Caco-2 (cell line): ENCODE results near the gene WARS2. TPM values are rescaled to one million over a fixed set of nuclear protein-coding genes. Genes with fewer than 3 reads are reported as not detected.
"Not testable (repeated sequence)": the region's sequence is repeated elsewhere in the genome, so short reads cannot be mapped to it uniquely, and the experiment has no call there.

ENCODE experiments used
- BruUV-seq: library from RNA; stranded (reverse); fragments of 400-500 nt; replicated peaks from 2 replicates; lab custom pipeline; 2021; lab: Mats Ljungman, UMichigan
- CTCF ChIA-PET: fragments of 300-600 bp; sonication (Branson Sonifier 250); formaldehyde crosslinking; loops from one replicate; lab custom pipeline; 2022; ENCODE audit warnings: antibody characterized with exemption; lab: Charles Lee
- POLR2A ChIA-PET: fragments of 300-600 bp; sonication (Branson Sonifier 250); formaldehyde crosslinking; loops from one replicate; lab custom pipeline; 2022; ENCODE audit warnings: antibody characterized with exemption; lab: Charles Lee
- DNase-seq, 2 experiments: peaks; one replicate each; pipeline versions ENCODE4 v3.0.0 to v3.0.0-alpha.2; 2020 to 2022
- H3K27me3 ChIP-seq: replicated peaks from 2 replicates; pipeline ENCODE4 v1.6.0; 2011; ENCODE audit warnings: low read length; ENCODE audit not compliant: control insufficient read depth, insufficient read depth
- H3K36me3 ChIP-seq: 2 replicates; pipeline ENCODE4 v1.5.1; 2011; ENCODE audit warnings: low read length; ENCODE audit not compliant: control insufficient read depth, insufficient read depth
- H3K4me1 ChIP-seq: fragments of 250-450 bp; sonication (Bioruptor Pico); 2 replicates; pipeline ENCODE4 v1.5.1; 2020; ENCODE audit warnings: mild to moderate bottlenecking
- H3K4me3 ChIP-seq: 2 replicates; pipeline ENCODE4 v1.5.1; 2011; ENCODE audit warnings: low read depth, mild to moderate bottlenecking, control low read depth, low read length
- H3K9me3 ChIP-seq: fragments of 250-450 bp; sonication (Bioruptor Pico); 2 replicates; pipeline ENCODE4 v1.5.1; 2020; ENCODE audit warnings: mild to moderate bottlenecking, moderate library complexity
- H3K27ac Mint-ChIP-seq: one replicate; pipeline ENCODE4 v1.8.0; 2022; ENCODE audit warnings: mixed read lengths; ENCODE audit not compliant: unreplicated experiment
- H3K27me3 Mint-ChIP-seq: one replicate; pipeline ENCODE4 v1.8.0; 2022; ENCODE audit warnings: mixed read lengths; ENCODE audit not compliant: insufficient read depth, unreplicated experiment
- H3K36me3 Mint-ChIP-seq: one replicate; pipeline ENCODE4 v1.8.0; 2022; ENCODE audit warnings: mild to moderate bottlenecking, mixed read lengths; ENCODE audit not compliant: insufficient read depth, unreplicated experiment
- H3K4me1 Mint-ChIP-seq: one replicate; pipeline ENCODE4 v1.8.0; 2022; ENCODE audit warnings: low read depth, mixed read lengths; ENCODE audit not compliant: unreplicated experiment
- H3K4me3 Mint-ChIP-seq: one replicate; pipeline ENCODE4 v1.8.0; 2022; ENCODE audit warnings: mild to moderate bottlenecking, moderate library complexity, mixed read lengths; ENCODE audit not compliant: unreplicated experiment
- H3K9me3 Mint-ChIP-seq: one replicate; pipeline ENCODE4 v1.8.0; 2022; ENCODE audit warnings: mixed read lengths; ENCODE audit not compliant: unreplicated experiment
- intact Hi-C: fragments of 100-400 bp; cut with micrococcal nuclease; formaldehyde crosslinking; loops from one replicate; pipeline ENCODE4 v1.10.0; 2022; ENCODE audit not compliant: unreplicated experiment
- total RNA-seq: library from RNA; stranded (reverse); gene quantifications from 2 replicates; pipeline ENCODE4 v1.2.3, GENCODE V29; 2022
- TF ChIP-seq, protein P1 (sequence below), 2 experiments: fragments of 200-600 bp in 1 of 2; IDR thresholded peaks; 1 replicate in 1 of 2; 2 replicates in 1 of 2; pipeline versions ENCODE4 v1.5.1 to v1.8.0; 2011 to 2022; ENCODE audit warnings: antibody characterized with exemption in 1 of 2, control low read depth in 1 of 2, inconsistent platforms in 1 of 2, low read depth in 1 of 2, low read length in 1 of 2, mild to moderate bottlenecking in 1 of 2, moderate library complexity in 1 of 2; ENCODE audit not compliant: insufficient read depth in 1 of 2, severe bottlenecking in 1 of 2, unreplicated experiment in 1 of 2

Gene WARS2
- total RNA-seq, 1 experiment from 2014 or later = 11.9 TPM

DNA sequence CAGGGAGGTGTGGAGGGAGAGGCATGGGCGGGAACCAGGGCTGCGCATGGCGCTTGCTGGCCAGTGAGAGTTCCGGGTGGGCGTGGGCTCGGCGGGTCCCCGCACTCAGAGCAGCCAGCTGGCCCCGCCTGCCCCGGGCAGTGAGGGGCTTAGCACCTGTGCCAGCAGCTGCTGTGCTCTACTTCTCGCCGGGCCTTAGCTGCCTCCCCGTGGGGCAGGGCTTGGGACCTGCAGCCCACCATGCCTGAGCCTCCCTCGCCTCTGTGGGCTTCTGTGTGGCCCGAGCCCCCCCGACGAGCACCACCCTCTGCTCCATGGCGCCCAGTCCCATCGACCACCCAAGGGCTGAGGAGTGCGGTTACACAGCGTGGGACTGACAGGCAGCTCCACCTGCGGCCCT, 38.6 kb upstream of the WARS2 start:
- no peaks in the 10 kb centered on the region for H3K4me1 Mint-ChIP-seq
- no TSS peak for BruUV-seq

DNA sequence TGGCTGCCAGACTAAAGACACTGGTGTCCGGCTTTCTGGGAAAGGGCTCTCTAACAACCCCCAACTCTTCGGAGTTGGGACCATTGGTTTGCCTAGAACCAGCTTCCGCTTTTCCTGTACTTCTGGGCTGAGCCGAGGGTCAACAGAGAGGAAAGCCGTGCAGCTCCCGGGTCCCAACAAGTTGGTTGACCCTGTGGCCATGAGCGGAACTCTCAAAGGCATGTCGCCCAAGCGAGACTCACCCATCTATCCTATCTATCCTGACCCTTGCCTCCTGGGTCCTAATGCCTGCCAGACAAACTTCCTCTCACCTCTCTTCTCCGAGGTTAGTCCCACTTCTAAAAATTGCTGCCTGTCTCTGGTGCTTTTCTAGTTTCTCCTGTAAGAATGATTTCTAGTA, 32.5 kb upstream of the WARS2 start:
- H3K27me3 Mint-ChIP-seq, H3K4me1 Mint-ChIP-seq, H3K9me3 ChIP-seq, intact Hi-C loops, H3K36me3 Mint-ChIP-seq, H3K4me3 Mint-ChIP-seq, DNase-seq, H3K27me3 ChIP-seq, BruUV-seq, H3K4me3 ChIP-seq, H3K36me3 ChIP-seq, CTCF ChIA-PET, POLR2A ChIA-PET, H3K27ac Mint-ChIP-seq, H3K9me3 Mint-ChIP-seq, H3K4me1 ChIP-seq: not testable (repeated sequence)

More for the DNA sequence above, 38.6 kb upstream of the WARS2 start:
- Mint-ChIP-seq H3K27ac (no peak overlapping the region), H3K27me3 (no peaks in the 10 kb centered on the region), H3K9me3 (no peaks in the 10 kb centered on the region), H3K4me3 (no peak overlapping the region), H3K36me3 (no peaks in the 10 kb centered on the region)
- intact Hi-C loops = no loop called here
- TF ChIP-seq, protein P1, sequence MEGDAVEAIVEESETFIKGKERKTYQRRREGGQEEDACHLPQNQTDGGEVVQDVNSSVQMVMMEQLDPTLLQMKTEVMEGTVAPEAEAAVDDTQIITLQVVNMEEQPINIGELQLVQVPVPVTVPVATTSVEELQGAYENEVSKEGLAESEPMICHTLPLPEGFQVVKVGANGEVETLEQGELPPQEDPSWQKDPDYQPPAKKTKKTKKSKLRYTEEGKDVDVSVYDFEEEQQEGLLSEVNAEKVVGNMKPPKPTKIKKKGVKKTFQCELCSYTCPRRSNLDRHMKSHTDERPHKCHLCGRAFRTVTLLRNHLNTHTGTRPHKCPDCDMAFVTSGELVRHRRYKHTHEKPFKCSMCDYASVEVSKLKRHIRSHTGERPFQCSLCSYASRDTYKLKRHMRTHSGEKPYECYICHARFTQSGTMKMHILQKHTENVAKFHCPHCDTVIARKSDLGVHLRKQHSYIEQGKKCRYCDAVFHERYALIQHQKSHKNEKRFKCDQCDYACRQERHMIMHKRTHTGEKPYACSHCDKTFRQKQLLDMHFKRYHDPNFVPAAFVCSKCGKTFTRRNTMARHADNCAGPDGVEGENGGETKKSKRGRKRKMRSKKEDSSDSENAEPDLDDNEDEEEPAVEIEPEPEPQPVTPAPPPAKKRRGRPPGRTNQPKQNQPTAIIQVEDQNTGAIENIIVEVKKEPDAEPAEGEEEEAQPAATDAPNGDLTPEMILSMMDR (IDR thresholded peaks at IDR 0.05; ENCODE audit: insufficient read depth in 1 of 2, low read depth in 1 of 2, low read length in 1 of 2, severe bottlenecking in 1 of 2, unreplicated experiment in 1 of 2) = no peak
- no peak for DNase-seq
- no peaks in the 10 kb centered on the region for H3K27me3 ChIP-seq
- no peak overlapping the region for H3K4me3 ChIP-seq
- POLR2A ChIA-PET = no interaction called here
- H3K4me1 ChIP-seq = no peaks in the 10 kb centered on the region
- no peaks in the 10 kb centered on the region for H3K9me3 ChIP-seq
- CTCF ChIA-PET = no interaction called here
- no peaks in the 10 kb centered on the region for H3K36me3 ChIP-seq

DNA sequence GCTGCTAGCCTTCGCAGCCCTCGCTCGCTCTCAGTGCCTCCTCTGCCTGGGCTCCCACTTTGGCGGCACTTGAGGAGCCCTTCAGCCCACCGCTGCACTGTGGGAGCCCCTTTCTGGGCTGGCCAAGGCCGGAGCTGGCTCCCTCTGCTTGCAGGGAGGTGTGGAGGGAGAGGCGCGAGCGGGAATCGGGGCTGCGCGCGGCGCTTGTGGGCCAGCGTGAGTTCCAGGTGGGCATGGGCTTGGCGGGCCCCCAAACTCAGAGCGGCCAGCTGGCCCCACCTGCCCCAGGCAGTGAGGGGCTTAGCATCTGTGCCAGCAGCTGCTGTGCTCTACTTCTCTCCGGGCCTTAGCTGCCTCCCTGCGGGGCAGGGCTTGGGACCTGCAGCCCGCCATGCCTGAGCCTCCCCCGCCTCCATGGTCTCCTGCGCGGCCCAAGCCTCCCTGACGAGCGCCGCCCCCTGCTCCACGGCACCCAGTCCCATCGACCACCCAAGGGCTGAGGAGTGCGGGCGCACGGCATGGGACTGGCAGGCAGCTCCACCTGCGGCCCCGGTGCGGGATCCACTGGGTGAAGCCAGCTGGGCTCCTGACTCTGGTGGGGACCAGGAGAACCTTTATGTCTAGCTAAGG, 31.0 kb upstream of the WARS2 start:
- CTCF ChIA-PET, H3K27me3 ChIP-seq, H3K4me3 ChIP-seq, H3K27ac Mint-ChIP-seq, H3K4me3 Mint-ChIP-seq, H3K36me3 Mint-ChIP-seq, H3K4me1 ChIP-seq, intact Hi-C loops, H3K36me3 ChIP-seq, POLR2A ChIA-PET, H3K27me3 Mint-ChIP-seq, H3K4me1 Mint-ChIP-seq, DNase-seq, BruUV-seq, H3K9me3 Mint-ChIP-seq, H3K9me3 ChIP-seq: not testable (repeated sequence)

DNA sequence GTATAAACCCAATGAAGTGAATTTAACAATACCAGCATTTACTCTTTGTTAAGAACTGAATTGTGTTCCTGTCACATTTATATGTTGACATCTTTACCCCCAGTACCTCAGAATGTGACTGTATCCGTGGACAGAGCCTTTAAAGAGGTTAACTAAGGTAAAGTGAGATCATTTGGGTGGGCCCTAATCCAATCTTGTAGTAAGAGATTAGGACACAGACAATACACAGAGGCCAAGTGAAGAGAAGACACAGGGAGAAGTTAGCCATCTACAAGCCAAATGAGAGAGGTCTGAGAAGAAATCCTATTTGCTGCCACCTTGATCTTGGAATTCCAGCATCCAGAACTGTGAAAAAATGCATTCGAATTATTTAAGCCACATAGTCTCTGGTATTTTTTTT, 22.9 kb upstream of the WARS2 start:
- H3K36me3 Mint-ChIP-seq = no peaks in the 10 kb centered on the region
- no peak overlapping the region for H3K27ac Mint-ChIP-seq
- H3K27me3 ChIP-seq = no peaks in the 10 kb centered on the region
- no peaks in the 10 kb centered on the region for H3K27me3 Mint-ChIP-seq
- TF ChIP-seq, protein P1 (IDR thresholded peaks at IDR 0.05; ENCODE audit: insufficient read depth in 1 of 2, low read depth in 1 of 2, low read length in 1 of 2, severe bottlenecking in 1 of 2, unreplicated experiment in 1 of 2) = no peak
- BruUV-seq = no TSS peak
- H3K4me3 Mint-ChIP-seq = no peak overlapping the region
- H3K9me3 Mint-ChIP-seq = no peaks in the 10 kb centered on the region
- ChIA-PET CTCF (no interaction called here), POLR2A (no interaction called here)
- no peaks in the 10 kb centered on the region for H3K4me1 ChIP-seq
- H3K9me3 ChIP-seq = no peaks in the 10 kb centered on the region
- H3K4me1 Mint-ChIP-seq = no peaks in the 10 kb centered on the region
- no peaks in the 10 kb centered on the region; the same call in 1 of the 2 replicates for H3K36me3 ChIP-seq
- no peak for DNase-seq
- intact Hi-C loops = no loop called here
- H3K4me3 ChIP-seq = no peak overlapping the region
